HG03575 (cell line): Measurements from ENCODE around the gene PLPP4.
A peak's percentile ranks its signal among the peaks of the same experiment; 100 is the strongest.

Experiments used
- ATAC-seq: cut with Tn5 transposase; IDR thresholded peaks from one replicate; pipeline ENCODE4 v1.9.1; 2021; ENCODE audit not compliant: unreplicated experiment, insufficient number of reproducible peaks, low FRiP score; ENCODE audit errors: extremely low read depth

Gene PLPP4

GRCh38 chr10:120593693-120594092 lies 136.7 kb downstream of the PLPP4 start:
- no peak for ATAC-seq

- ATAC-seq = no peak
These were observed 140.9 kb downstream of the PLPP4 start for GRCh38 chr10:120597902-120598301.

GRCh38 chr10:120598386-120598785 lies 141.4 kb downstream of the PLPP4 start:
- no peak for ATAC-seq

GRCh38 chr10:120599200-120599724 lies 142.2 kb downstream of the PLPP4 start:
- ATAC-seq = no peak

GRCh38 chr10:120600871-120601649 lies 144.0 kb downstream of the PLPP4 start:
- ATAC-seq = no peak

GRCh38 chr10:120601999-120602398 lies 145.0 kb downstream of the PLPP4 start:
- no peak for ATAC-seq

GRCh38 chr10:120605410-120605809 lies 148.4 kb downstream of the PLPP4 start:
- no peak for ATAC-seq

- ATAC-seq = peak; percentile 58
These were observed 149.2 kb downstream of the PLPP4 start for GRCh38 chr10:120606051-120606764.

- no peak for ATAC-seq
These were observed 150.1 kb downstream of the PLPP4 start for GRCh38 chr10:120607016-120607709.

GRCh38 chr10:120607710-120608703 lies 151.0 kb downstream of the PLPP4 start:
- no peak for ATAC-seq

- ATAC-seq = no peak
These were observed 152.0 kb downstream of the PLPP4 start for GRCh38 chr10:120609006-120609405.

GRCh38 chr10:120610791-120611190 lies 153.8 kb downstream of the PLPP4 start:
- no peak for ATAC-seq

- no peak for ATAC-seq
These were observed 155.7 kb downstream of the PLPP4 start for GRCh38 chr10:120612756-120613155.

GRCh38 chr10:120613180-120613579 lies 156.2 kb downstream of the PLPP4 start:
- ATAC-seq = no peak

- no peak for ATAC-seq
These were observed 157.7 kb downstream of the PLPP4 start for GRCh38 chr10:120614680-120615079.

GRCh38 chr10:120616311-120616911 lies 159.4 kb downstream of the PLPP4 start:
- ATAC-seq = no peak

- ATAC-seq = no peak
These were observed 171.2 kb downstream of the PLPP4 start for GRCh38 chr10:120628197-120628596.

- no peak for ATAC-seq
These were observed 173.2 kb downstream of the PLPP4 start for GRCh38 chr10:120630266-120630665.
